Astrocyte (in vitro differentiated cells and primary cell): Measurements from ENCODE around the gene OSBP2. TPM values are rescaled to one million over a fixed set of nuclear protein-coding genes. Genes with fewer than 3 reads are reported as not detected.

Source experiments
- DNase-seq: peaks from one replicate; pipeline ENCODE4 v3.0.0-alpha.2; 2010; ENCODE audit warnings: low read depth
- FAIRE-seq: peaks from 2 replicates; lab custom pipeline; 2011; peaks lifted over from hg19 to GRCh38; lab: Jason Lieb, UNC
- H2AFZ ChIP-seq: 2 replicates; pipeline ENCODE4 v1.6.0; 2012; ENCODE audit warnings: low read depth, low read length, inconsistent platforms
- H3K27ac ChIP-seq: 2 replicates; pipeline ENCODE4 v1.5.1; 2011; ENCODE audit warnings: low read depth, low read length, inconsistent platforms
- H3K27me3 ChIP-seq: 2 replicates; pipeline ENCODE4 v1.6.0; 2011; ENCODE audit warnings: low read length, inconsistent platforms; ENCODE audit not compliant: insufficient read depth
- H3K36me3 ChIP-seq: 2 replicates; pipeline ENCODE4 v1.5.1; 2011; ENCODE audit warnings: low read length, inconsistent platforms; ENCODE audit not compliant: insufficient read depth
- H3K4me1 ChIP-seq: 2 replicates; pipeline ENCODE4 v1.5.1; 2011; ENCODE audit warnings: low read length, inconsistent platforms; ENCODE audit not compliant: insufficient read depth
- H3K4me2 ChIP-seq: 2 replicates; pipeline ENCODE4 v1.6.0; 2012; ENCODE audit warnings: low read length, inconsistent platforms
- H3K4me3 ChIP-seq: 2 replicates; pipeline ENCODE4 v1.5.1; 2011; ENCODE audit warnings: low read depth, mild to moderate bottlenecking, low read length, inconsistent platforms; ENCODE audit not compliant: insufficient read depth
- H3K79me2 ChIP-seq: 2 replicates; pipeline ENCODE4 v1.6.0; 2012; ENCODE audit warnings: mild to moderate bottlenecking, low read length, inconsistent platforms; ENCODE audit not compliant: insufficient read depth
- H3K9ac ChIP-seq: 2 replicates; pipeline ENCODE4 v1.6.0; 2012; ENCODE audit warnings: mild to moderate bottlenecking, low read length, inconsistent platforms
- H3K9me3 ChIP-seq: 2 replicates; pipeline ENCODE4 v1.5.1; 2012; ENCODE audit warnings: low read depth, mild to moderate bottlenecking, low read length, inconsistent platforms; ENCODE audit not compliant: insufficient read depth
- H4K20me1 ChIP-seq: 2 replicates; pipeline ENCODE4 v1.6.0; 2012; ENCODE audit warnings: low read length, inconsistent platforms; ENCODE audit not compliant: insufficient read depth
- H3K27ac Mint-ChIP-seq: one replicate; pipeline ENCODE4 v1.8.0; 2021; ENCODE audit warnings: mild to moderate bottlenecking, mixed read lengths; ENCODE audit not compliant: unreplicated experiment
- H3K27me3 Mint-ChIP-seq: one replicate; pipeline ENCODE4 v1.8.0; 2021; ENCODE audit warnings: low read depth, mixed read lengths; ENCODE audit not compliant: unreplicated experiment
- H3K36me3 Mint-ChIP-seq: one replicate; pipeline ENCODE4 v1.8.0; 2021; ENCODE audit warnings: low read depth, mixed read lengths; ENCODE audit not compliant: unreplicated experiment
- H3K4me1 Mint-ChIP-seq: one replicate; pipeline ENCODE4 v1.8.0; 2021; ENCODE audit warnings: low read depth, mixed read lengths; ENCODE audit not compliant: unreplicated experiment
- H3K4me3 Mint-ChIP-seq: one replicate; pipeline ENCODE4 v1.8.0; 2021; ENCODE audit warnings: mild to moderate bottlenecking, moderate library complexity, mixed read lengths; ENCODE audit not compliant: unreplicated experiment
- H3K9me3 Mint-ChIP-seq: one replicate; pipeline ENCODE4 v1.8.0; 2021; ENCODE audit warnings: mild to moderate bottlenecking, mixed read lengths; ENCODE audit not compliant: unreplicated experiment
- EZH2 ChIP-seq: IDR thresholded peaks from 2 replicates; pipeline ENCODE4 v1.6.1; 2012; ENCODE audit warnings: mild to moderate bottlenecking, low read length, inconsistent platforms; ENCODE audit not compliant: insufficient read depth
- total RNA-seq: library from RNA; stranded (reverse); gene quantifications from 2 replicates; pipeline ENCODE4 v1.2.1, GENCODE V29; 2021
- TF ChIP-seq, protein P1 (sequence below): IDR thresholded peaks from 2 replicates; pipeline ENCODE4 v1.5.1; 2011; ENCODE audit warnings: low read depth, mild to moderate bottlenecking, inconsistent platforms, low read length, moderate library complexity; ENCODE audit not compliant: insufficient read depth

The OSBP2 gene
- total RNA-seq, 1 donor from 2014 or later = 0.48 TPM

DNA sequence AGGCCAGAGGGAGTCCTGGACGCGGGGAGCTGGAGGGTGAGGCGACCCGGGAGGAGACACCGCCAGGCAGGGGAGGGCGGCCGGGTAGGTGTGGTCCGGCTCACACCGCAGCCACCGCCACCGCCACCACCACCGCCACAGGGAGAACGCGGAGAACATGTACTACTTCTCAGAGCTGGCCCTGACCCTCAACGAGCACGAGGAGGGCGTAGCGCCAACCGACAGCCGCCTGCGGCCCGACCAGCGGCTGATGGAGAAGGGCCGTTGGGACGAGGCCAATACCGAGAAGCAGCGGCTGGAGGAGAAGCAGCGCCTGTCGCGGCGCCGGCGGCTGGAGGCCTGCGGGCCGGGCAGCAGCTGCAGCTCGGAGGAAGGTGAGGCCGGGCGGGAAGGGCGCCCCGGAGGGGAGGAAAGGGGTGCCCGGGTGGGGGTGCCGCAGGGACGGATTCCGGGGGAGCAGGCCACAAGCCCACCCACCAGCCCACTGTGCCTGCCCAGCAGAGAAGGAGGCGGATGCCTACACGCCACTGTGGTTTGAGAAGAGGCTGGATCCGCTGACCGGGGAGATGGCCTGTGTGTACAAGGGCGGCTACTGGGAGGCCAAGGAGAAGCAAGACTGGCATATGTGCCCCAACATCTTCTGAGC, 211.1 kb downstream of the OSBP2 start:
- Histone ChIP-seq H3K9ac (no peak overlapping the region), H3K4me2 (no peak overlapping the region), H3K4me1 (no peaks in the 10 kb centered on the region), H3K4me3 (no peak overlapping the region), H4K20me1 (no peaks in the 10 kb centered on the region), H3K27ac (no peak overlapping the region), H3K79me2 (no peaks in the 10 kb centered on the region), H2AFZ (no peak overlapping the region), H3K9me3 (no peaks in the 10 kb centered on the region), H3K27me3 (no peaks in the 10 kb centered on the region), H3K36me3 (no peaks in the 10 kb centered on the region)
- TF ChIP-seq, protein P1, sequence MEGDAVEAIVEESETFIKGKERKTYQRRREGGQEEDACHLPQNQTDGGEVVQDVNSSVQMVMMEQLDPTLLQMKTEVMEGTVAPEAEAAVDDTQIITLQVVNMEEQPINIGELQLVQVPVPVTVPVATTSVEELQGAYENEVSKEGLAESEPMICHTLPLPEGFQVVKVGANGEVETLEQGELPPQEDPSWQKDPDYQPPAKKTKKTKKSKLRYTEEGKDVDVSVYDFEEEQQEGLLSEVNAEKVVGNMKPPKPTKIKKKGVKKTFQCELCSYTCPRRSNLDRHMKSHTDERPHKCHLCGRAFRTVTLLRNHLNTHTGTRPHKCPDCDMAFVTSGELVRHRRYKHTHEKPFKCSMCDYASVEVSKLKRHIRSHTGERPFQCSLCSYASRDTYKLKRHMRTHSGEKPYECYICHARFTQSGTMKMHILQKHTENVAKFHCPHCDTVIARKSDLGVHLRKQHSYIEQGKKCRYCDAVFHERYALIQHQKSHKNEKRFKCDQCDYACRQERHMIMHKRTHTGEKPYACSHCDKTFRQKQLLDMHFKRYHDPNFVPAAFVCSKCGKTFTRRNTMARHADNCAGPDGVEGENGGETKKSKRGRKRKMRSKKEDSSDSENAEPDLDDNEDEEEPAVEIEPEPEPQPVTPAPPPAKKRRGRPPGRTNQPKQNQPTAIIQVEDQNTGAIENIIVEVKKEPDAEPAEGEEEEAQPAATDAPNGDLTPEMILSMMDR = no peak
- TF ChIP-seq EZH2 = no peak
- FAIRE-seq (no peak), DNase-seq (no peak)
- H3K4me3 Mint-ChIP-seq = no peak overlapping the region
- H3K4me1 Mint-ChIP-seq = no peaks in the 10 kb centered on the region
- H3K9me3 Mint-ChIP-seq = peaks cover 3% of the 10 kb centered on the region
- peaks cover 27% of the 10 kb centered on the region for H3K36me3 Mint-ChIP-seq
- no peak overlapping the region for H3K27ac Mint-ChIP-seq
- no peaks in the 10 kb centered on the region for H3K27me3 Mint-ChIP-seq

DNA sequence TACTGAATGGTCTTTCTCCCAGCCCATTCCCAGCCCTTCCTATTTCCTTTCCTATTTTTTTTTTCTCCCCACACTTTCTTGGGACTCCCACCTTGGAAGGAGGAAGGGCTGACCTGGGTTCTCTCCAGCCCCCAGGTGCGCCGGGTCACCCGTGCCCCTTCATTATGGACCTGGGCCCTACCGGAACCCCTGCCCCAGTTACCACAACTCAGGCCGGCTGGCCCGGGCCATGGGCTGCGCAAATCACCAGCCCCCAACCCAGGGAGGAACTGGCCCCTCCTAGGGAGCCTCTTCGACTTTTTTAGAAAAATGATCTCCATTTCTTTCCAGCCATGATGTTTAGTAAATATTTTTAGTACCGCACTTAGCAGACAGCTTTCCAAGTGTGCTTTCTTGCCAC, 211.7 kb downstream of the OSBP2 start:
- Mint-ChIP-seq H3K36me3 (peaks cover 27% of the 10 kb centered on the region), H3K27ac (no peak overlapping the region), H3K9me3 (peaks cover 3% of the 10 kb centered on the region), H3K4me3 (no peak overlapping the region), H3K27me3 (no peaks in the 10 kb centered on the region), H3K4me1 (no peaks in the 10 kb centered on the region)
- Histone ChIP-seq H3K27ac (no peak overlapping the region), H3K4me3 (no peak overlapping the region), H3K4me2 (no peak overlapping the region), H3K79me2 (no peaks in the 10 kb centered on the region), H3K9ac (no peak overlapping the region), H3K4me1 (no peaks in the 10 kb centered on the region), H2AFZ (no peak overlapping the region), H3K36me3 (no peaks in the 10 kb centered on the region), H4K20me1 (no peaks in the 10 kb centered on the region), H3K27me3 (no peaks in the 10 kb centered on the region), H3K9me3 (no peaks in the 10 kb centered on the region)
- no peak for TF ChIP-seq EZH2
- TF ChIP-seq, protein P1 = no peak
- FAIRE-seq (no peak), DNase-seq (no peak)

DNA sequence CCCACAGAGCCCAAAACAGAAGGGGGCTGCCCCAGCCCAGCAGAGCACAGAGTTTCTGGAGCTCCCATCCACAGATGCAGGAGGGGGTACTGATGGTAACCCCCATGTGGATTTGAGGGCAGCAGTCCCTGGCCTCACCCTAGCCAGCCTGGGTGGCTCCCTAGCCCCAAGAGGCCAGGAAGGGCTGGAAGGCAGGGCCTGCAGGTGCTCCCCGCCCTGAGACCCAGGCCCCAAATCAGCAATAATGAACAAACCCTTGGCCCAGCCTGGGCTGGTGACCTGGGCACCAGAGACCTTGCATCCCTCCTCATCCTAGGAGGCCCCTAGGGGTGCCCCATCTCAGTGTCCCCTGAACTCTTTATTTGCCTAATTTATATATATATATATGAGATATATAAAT, 212.3 kb downstream of the OSBP2 start:
- Mint-ChIP-seq H3K9me3 (peaks cover 3% of the 10 kb centered on the region), H3K4me3 (no peak overlapping the region), H3K27ac (no peak overlapping the region), H3K4me1 (no peaks in the 10 kb centered on the region), H3K27me3 (no peaks in the 10 kb centered on the region), H3K36me3 (peaks cover 27% of the 10 kb centered on the region)
- H3K4me1 ChIP-seq = no peaks in the 10 kb centered on the region
- no peaks in the 10 kb centered on the region for H3K36me3 ChIP-seq
- DNase-seq (no peak), FAIRE-seq (no peak)
- H3K27me3 ChIP-seq = no peaks in the 10 kb centered on the region
- H3K79me2 ChIP-seq = no peaks in the 10 kb centered on the region
- TF ChIP-seq, protein P1 = no peak
- no peak for TF ChIP-seq EZH2
- H3K9me3 ChIP-seq = no peaks in the 10 kb centered on the region
- H2AFZ ChIP-seq = no peak overlapping the region
- H3K4me2 ChIP-seq = no peak overlapping the region
- H3K4me3 ChIP-seq = no peak overlapping the region
- no peak overlapping the region for H3K27ac ChIP-seq
- no peak overlapping the region for H3K9ac ChIP-seq
- H4K20me1 ChIP-seq = no peaks in the 10 kb centered on the region
